HL-60/S4 treated with phorbol 12-myristate 13-acetate at 8.2 ng/mL for 4 days and 3 days (cell line): ENCODE results near the gene PPP1R9B.

Source experiments
- in situ Hi-C: fragments of 300-500 bp; cut with MboI; formaldehyde crosslinking; loops from 2 replicates; pipeline ENCODE4 v1.15.0; 2022; ENCODE audit warnings: low sequenced_read_pairs

PPP1R9B gene

GRCh38 chr17:50110591-50111349 is 39.7 kb downstream of the PPP1R9B start:
- in situ Hi-C loops = no loop called here

DNA sequence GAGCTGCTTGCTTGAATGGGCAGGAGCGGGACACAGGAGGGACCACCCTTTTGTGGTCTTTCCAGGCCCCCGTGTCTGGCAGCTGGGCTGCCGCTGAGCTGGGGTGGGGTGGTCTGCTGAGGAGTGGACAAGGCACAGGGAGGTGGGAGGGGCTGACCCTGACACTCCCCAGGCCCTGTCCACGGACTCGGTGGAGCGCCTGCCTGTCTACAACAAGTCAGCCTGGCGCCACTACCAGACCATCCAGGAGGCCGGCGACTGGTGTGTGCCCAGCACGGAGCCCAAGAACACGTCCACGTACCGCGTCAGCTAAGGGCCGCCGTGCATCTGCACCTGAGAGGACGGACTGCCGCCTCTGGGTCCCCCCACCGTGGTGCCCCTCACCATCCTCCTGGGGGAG is 40.7 kb downstream of the PPP1R9B start:
- in situ Hi-C loops = no loop called here

- in situ Hi-C loops = no loop called here
Observed at GRCh38 chr17:50109207-50109606, 41.3 kb downstream of the PPP1R9B start.

GRCh38 chr17:50108556-50108955 is 41.9 kb downstream of the PPP1R9B start:
- in situ Hi-C loops = no loop called here

- in situ Hi-C loops = no loop called here
Observed at GRCh38 chr17:50107790-50108414, 42.6 kb downstream of the PPP1R9B start.

DNA sequence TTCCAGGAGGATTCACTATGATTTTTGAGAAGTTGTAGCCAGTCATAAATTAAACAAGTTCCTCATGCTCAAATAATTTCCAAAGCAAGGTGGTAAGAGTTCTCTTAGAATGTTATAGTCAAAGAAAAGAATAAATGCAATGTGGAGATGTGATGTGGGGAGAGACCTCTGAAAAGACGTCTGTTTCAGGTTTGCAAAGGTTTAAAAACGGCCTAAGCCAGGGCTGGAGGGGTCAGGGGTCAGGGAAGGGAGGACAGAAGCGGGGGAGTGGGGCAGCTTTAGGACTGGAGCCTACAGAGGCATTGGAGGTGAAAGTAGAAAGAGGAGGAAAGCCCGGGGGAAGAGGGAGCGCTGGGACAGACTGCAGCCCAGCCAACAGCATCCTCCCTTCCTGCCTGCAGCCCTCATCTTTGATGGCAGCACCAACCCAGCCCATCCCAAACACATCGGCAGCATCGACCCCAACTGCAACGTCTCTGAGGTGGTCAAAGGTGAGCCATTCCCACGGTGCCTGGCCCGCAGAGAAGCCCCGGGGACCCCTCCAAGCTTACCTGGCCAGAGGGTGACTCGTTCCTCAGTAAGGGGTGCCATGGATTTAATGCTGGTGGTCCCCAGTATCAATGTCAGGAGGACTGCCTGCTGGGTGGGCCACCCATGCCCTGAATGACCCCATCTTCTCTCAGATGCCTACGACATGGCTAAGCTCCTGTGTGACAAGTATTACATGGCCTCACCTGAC is 43.9 kb downstream of the PPP1R9B start:
- in situ Hi-C loops = no loop called here

GRCh38 chr17:50105811-50106210 is 44.7 kb downstream of the PPP1R9B start:
- in situ Hi-C loops = no loop called here

GRCh38 chr17:50103941-50104340 is 46.5 kb downstream of the PPP1R9B start:
- in situ Hi-C loops = no loop called here

DNA sequence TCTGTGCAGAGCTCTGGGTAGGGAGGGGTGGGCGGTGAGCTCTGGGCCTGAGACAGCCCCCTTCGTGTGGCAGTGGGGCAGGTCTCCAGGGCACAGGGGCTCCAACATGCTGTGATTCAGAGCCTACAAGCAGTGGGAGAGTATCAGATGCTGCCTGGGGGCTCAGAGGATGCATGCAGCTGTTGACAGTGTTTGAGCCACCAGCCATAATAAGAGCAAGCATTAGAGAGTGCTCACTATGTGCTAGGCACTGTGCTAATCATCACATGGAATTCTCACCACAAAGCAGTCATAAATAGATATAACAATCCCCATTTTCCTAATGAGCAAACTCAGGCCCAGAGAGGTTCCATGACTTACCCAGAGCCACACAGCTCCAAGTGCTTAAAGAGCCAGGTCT is 47.2 kb downstream of the PPP1R9B start:
- in situ Hi-C loops = no loop called here

GRCh38 chr17:50102164-50102991 is 48.1 kb downstream of the PPP1R9B start:
- in situ Hi-C loops = no loop called here

DNA sequence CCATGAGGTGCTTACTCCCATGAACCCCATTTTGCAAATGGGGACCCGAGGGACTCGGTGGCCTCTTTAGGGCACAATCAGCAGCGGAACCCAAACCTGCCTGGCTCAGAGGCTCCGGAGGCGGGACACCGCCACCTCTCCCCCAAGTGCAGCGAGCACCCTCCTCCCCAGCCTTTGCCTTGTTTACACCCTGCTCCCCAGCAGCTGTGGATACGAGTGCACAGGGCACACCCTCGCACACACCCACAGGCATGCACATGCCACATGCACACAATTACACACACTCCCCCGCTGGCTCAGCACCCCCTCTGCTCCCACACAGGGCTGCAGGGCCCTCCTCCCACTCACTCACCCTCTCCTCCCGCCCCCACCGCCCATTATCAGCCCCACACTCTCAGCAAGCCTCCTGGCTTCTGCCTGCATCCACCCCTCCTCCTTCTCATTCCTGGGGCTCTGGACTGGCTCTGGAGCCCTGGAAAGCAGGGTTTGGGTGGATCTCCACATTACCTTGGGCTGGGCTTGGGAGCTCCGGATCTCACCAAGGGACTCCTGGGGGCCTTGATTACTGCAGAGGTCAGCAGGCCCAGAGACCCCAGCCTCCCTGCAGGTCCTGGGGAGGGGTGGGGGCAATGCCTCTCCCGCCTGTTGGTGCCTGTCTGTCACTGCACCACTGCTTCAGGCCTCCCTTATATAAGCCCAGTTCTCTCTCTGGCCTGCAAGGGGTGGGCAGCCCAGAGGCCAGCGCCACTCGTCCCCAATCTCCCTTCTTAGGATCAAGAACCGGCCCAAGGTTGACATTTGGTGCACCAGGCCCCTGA is 48.9 kb downstream of the PPP1R9B start:
- in situ Hi-C loops = no loop called here

DNA sequence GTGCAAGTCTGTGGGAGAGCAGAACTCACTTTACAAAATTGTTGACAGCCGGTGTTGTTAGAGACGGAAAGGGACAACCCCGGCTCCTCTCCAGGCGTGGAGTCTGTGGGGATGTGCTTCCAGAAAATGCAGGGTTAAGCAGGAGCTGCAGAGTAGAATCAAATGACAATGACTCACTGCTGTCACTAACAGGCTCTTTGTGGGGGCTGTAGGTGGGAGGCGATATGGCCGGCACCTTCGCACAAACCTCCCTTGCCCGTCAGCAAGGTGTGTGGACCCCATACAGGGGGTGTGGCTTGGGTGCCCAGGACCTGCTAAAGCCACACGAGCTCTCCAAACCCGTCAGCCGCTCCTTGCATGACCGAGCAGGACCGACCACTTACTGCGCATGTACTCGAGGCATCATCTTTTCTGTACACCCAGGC is 49.5 kb downstream of the PPP1R9B start:
- in situ Hi-C loops = no loop called here

- in situ Hi-C loops = no loop called here
Observed at GRCh38 chr17:50100480-50100883, 50.0 kb downstream of the PPP1R9B start.

- in situ Hi-C loops = no loop called here
Observed at GRCh38 chr17:50099003-50099402, 51.5 kb downstream of the PPP1R9B start.

GRCh38 chr17:50098583-50098982 is 51.9 kb downstream of the PPP1R9B start:
- in situ Hi-C loops = no loop called here

DNA sequence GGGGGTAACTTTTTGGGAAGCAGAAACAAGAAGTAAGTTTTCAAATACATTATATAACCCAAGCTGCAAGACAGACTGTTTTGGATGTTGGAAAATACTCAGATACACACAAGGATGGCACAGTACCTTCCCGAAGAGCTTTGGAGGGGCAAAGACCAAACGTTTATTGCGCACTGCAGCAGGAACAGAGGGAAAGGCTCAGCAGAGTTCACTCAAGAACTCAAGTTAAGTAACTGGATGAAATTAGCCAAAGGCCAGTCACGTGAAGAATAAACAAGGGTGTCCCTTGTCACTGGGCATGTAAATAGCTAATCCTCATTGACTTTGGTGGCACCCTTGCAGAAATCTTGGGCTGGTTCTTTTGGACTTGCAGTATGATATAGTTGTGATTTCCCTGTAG is 52.6 kb downstream of the PPP1R9B start:
- in situ Hi-C loops = no loop called here

GRCh38 chr17:50097455-50097854 is 53.0 kb downstream of the PPP1R9B start:
- in situ Hi-C loops = no loop called here

- in situ Hi-C loops = no loop called here
Observed at GRCh38 chr17:50096758-50097157, 53.7 kb downstream of the PPP1R9B start.

DNA sequence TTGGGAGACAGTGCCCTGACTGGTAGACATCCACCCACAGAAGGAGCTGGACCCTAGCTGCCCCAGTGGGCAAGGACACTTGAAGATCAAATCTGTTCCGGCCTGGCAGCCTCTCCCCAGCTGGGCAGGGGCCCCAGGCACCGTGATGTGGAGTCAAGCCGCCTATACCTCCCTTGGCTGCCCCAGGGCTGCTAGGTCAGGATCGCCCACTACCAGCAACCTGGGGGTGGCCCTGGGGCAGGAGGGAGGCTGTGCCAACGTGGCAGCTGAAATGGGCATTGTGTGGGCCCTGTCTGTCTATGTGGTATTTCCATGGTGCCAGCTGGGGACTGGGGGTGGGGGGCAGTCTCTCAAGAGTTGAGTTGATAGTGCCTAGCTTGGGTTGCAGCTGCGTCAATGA is 54.4 kb downstream of the PPP1R9B start:
- in situ Hi-C loops = no loop called here

DNA sequence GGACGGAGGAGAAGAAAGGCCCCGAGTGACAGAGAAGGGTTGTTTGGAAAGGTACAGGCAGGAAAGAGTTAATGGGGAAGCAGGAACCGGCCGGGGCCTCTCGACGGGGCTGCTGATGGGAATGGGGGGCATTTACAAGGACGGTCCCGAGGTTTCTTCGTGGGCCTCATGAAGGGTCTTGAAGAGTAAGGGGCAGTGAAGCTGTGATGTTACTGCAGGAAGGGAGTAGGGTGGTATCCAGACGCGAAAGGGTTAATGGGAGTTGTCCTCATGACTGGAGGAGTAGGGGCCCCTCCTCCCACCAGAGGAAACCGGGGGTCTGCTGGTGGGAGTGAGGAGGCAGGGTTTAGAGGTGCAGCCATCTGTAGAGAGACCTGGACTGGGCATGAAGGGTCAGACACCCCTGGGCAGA is 54.8 kb downstream of the PPP1R9B start:
- in situ Hi-C loops = no loop called here
